ENCODE measurements around the gene RPS10.
"Not testable (repeated sequence)": the region's sequence is repeated elsewhere in the genome, so short reads cannot be mapped to it uniquely, and the experiment has no call there.

The RPS10 gene

GRCh38 chr6:34378470-34378869 lies 47.4 kb downstream of the RPS10 start:
- peaks cover 98% of the 10 kb centered on the region for H3K79me2 ChIP-seq (ENCODE audit: insufficient read depth, low read length)
- ATAC-seq (ENCODE audit: insufficient read depth, low read depth), result no peak
- H3K4me1 ChIP-seq (ENCODE audit: insufficient read depth, low read length), result no peaks in the 10 kb centered on the region
- DNase-seq, result no peak
- TF ChIP-seq CTCF (IDR thresholded peaks at IDR 0.05; ENCODE audit: borderline replicate concordance, extremely low read depth, low read length, poor library complexity, severe bottlenecking), result no peak
- no peak for TF ChIP-seq EZH2 (IDR thresholded peaks at IDR 0.05; ENCODE audit: borderline replicate concordance, low read depth, low read length, severe bottlenecking)
- no peak overlapping the region for H3K9ac ChIP-seq (ENCODE audit: low read depth, low read length)
- H3K36me3 ChIP-seq (ENCODE audit: insufficient read depth, low read length), result peaks cover 11% of the 10 kb centered on the region
- H3K9me3 ChIP-seq (ENCODE audit: insufficient read depth, low read length, severe bottlenecking), result no peaks in the 10 kb centered on the region
- no peak overlapping the region for H3K27ac ChIP-seq (ENCODE audit: low read length)
- peaks cover 61% of the 10 kb centered on the region for H4K20me1 ChIP-seq (ENCODE audit: insufficient read depth, low read length)
- H2AFZ ChIP-seq (ENCODE audit: low read depth, low read length), result no peak overlapping the region
- no peaks in the 10 kb centered on the region for H3K27me3 ChIP-seq (ENCODE audit: insufficient read depth, low read length, poor library complexity)
- no peak overlapping the region for H3K4me3 ChIP-seq (ENCODE audit: low read depth in 1 of 2, low read length in 2 of 2)
- H3K4me2 ChIP-seq (ENCODE audit: insufficient read depth, low read length), result no peak overlapping the region

GRCh38 chr6:34377984-34378383 lies 47.9 kb downstream of the RPS10 start:
- no peak overlapping the region for H3K4me2 ChIP-seq (ENCODE audit: insufficient read depth, low read length)
- H3K9me3 ChIP-seq (ENCODE audit: insufficient read depth, low read length, severe bottlenecking), result no peaks in the 10 kb centered on the region
- no peak overlapping the region for H3K9ac ChIP-seq (ENCODE audit: low read depth, low read length)
- TF ChIP-seq EZH2 (IDR thresholded peaks at IDR 0.05; ENCODE audit: borderline replicate concordance, low read depth, low read length, severe bottlenecking) (no peak), CTCF (IDR thresholded peaks at IDR 0.05; ENCODE audit: borderline replicate concordance, extremely low read depth, low read length, poor library complexity, severe bottlenecking) (no peak)
- no peaks in the 10 kb centered on the region for H3K27me3 ChIP-seq (ENCODE audit: insufficient read depth, low read length, poor library complexity)
- no peak overlapping the region for H2AFZ ChIP-seq (ENCODE audit: low read depth, low read length)
- no peaks in the 10 kb centered on the region for H3K4me1 ChIP-seq (ENCODE audit: insufficient read depth, low read length)
- no peak overlapping the region for H3K27ac ChIP-seq (ENCODE audit: low read length)
- ATAC-seq (ENCODE audit: insufficient read depth, low read depth) (no peak), DNase-seq (no peak)
- H3K79me2 ChIP-seq (ENCODE audit: insufficient read depth, low read length), result peaks cover 98% of the 10 kb centered on the region
- H3K36me3 ChIP-seq (ENCODE audit: insufficient read depth, low read length), result peaks cover 9% of the 10 kb centered on the region
- peaks cover 57% of the 10 kb centered on the region for H4K20me1 ChIP-seq (ENCODE audit: insufficient read depth, low read length)
- H3K4me3 ChIP-seq (ENCODE audit: low read depth in 1 of 2, low read length in 2 of 2), result no peak overlapping the region

- DNase-seq; H3K36me3 ChIP-seq (ENCODE audit: insufficient read depth, low read length); H3K9ac ChIP-seq (ENCODE audit: low read depth, low read length); H3K4me2 ChIP-seq (ENCODE audit: insufficient read depth, low read length); H3K4me1 ChIP-seq (ENCODE audit: insufficient read depth, low read length); H3K4me3 ChIP-seq (ENCODE audit: low read depth in 1 of 2, low read length in 2 of 2); H3K9me3 ChIP-seq (ENCODE audit: insufficient read depth, low read length, severe bottlenecking); H3K27ac ChIP-seq (ENCODE audit: low read length); H2AFZ ChIP-seq (ENCODE audit: low read depth, low read length); ATAC-seq (ENCODE audit: insufficient read depth, low read depth); H3K27me3 ChIP-seq (ENCODE audit: insufficient read depth, low read length, poor library complexity): not testable (repeated sequence)
- peaks cover 98% of the 10 kb centered on the region for H3K79me2 ChIP-seq (ENCODE audit: insufficient read depth, low read length)
- H4K20me1 ChIP-seq (ENCODE audit: insufficient read depth, low read length), result peaks cover 55% of the 10 kb centered on the region
Observed at GRCh38 chr6:34377571-34377970, 48.3 kb downstream of the RPS10 start.

GRCh38 chr6:34375833-34376232 lies 50.0 kb downstream of the RPS10 start:
- no peak overlapping the region for H3K4me2 ChIP-seq (ENCODE audit: insufficient read depth, low read length)
- H2AFZ ChIP-seq (ENCODE audit: low read depth, low read length), result no peak overlapping the region
- H3K9me3 ChIP-seq (ENCODE audit: insufficient read depth, low read length, severe bottlenecking), result no peaks in the 10 kb centered on the region
- ATAC-seq (ENCODE audit: insufficient read depth, low read depth), result no peak
- peaks cover 94% of the 10 kb centered on the region for H3K79me2 ChIP-seq (ENCODE audit: insufficient read depth, low read length)
- peaks cover 45% of the 10 kb centered on the region for H4K20me1 ChIP-seq (ENCODE audit: insufficient read depth, low read length)
- H3K9ac ChIP-seq (ENCODE audit: low read depth, low read length), result no peak overlapping the region
- H3K4me3 ChIP-seq (ENCODE audit: low read depth in 1 of 2, low read length in 2 of 2), result no peak overlapping the region
- no peaks in the 10 kb centered on the region for H3K27me3 ChIP-seq (ENCODE audit: insufficient read depth, low read length, poor library complexity)
- peaks cover 5% of the 10 kb centered on the region for H3K36me3 ChIP-seq (ENCODE audit: insufficient read depth, low read length)
- DNase-seq, result no peak
- no peaks in the 10 kb centered on the region for H3K4me1 ChIP-seq (ENCODE audit: insufficient read depth, low read length)
- no peak for TF ChIP-seq EZH2 (IDR thresholded peaks at IDR 0.05; ENCODE audit: borderline replicate concordance, low read depth, low read length, severe bottlenecking)
- no peak for TF ChIP-seq CTCF (IDR thresholded peaks at IDR 0.05; ENCODE audit: borderline replicate concordance, extremely low read depth, low read length, poor library complexity, severe bottlenecking)
- H3K27ac ChIP-seq (ENCODE audit: low read length), result no peak overlapping the region
